Adrenal gland (tissue), 12 donors: ENCODE measurements around the gene NUDT3. TPM values are rescaled to one million over a fixed set of nuclear protein-coding genes. Genes with fewer than 3 reads are reported as not detected.

Experiments used
- DNase-seq, 7 donors: peaks; one replicate each; pipeline ENCODE4 v3.0.0-alpha.2; 2019 to 2020
- H3K27ac ChIP-seq, 5 donors: fragments of 200-600 bp; sonication (generic) in 4 of 5; 1 replicate in 3 of 5; 2 replicates in 2 of 5; pipeline versions ENCODE4 v1.5.1 to v1.8.0; 2016 to 2020; ENCODE audit warnings: mild to moderate bottlenecking in 1 of 5
- H3K27me3 ChIP-seq: fragments of 200-600 bp; 2 replicates; pipeline ENCODE4 v1.8.0; 2021
- H3K36me3 ChIP-seq, 2 donors: fragments of 200-600 bp; replicated peaks in 1 of 2; 1 replicate in 1 of 2; 2 replicates in 1 of 2; pipeline versions ENCODE4 v1.5.1 to v1.8.0; 2018 to 2022
- H3K4me1 ChIP-seq, 2 donors: fragments of 200-600 bp; replicated peaks in 1 of 2; 1 replicate in 1 of 2; 2 replicates in 1 of 2; pipeline versions ENCODE4 v1.5.1 to v1.8.0; 2018 to 2021
- H3K4me3 ChIP-seq, 4 donors: fragments of 200-600 bp; sonication (generic) in 3 of 4; one replicate each; pipeline ENCODE4 v1.5.1; 2016 to 2018
- H3K9me3 ChIP-seq, 3 donors: fragments of 200-600 bp; sonication (generic) in 1 of 3; replicated peaks in 1 of 3; 1 replicate in 2 of 3; 2 replicates in 1 of 3; pipeline versions ENCODE4 v1.5.1 to v1.8.0; 2016 to 2021
- CTCF ChIP-seq, 6 experiments: fragments of 450-650 bp in 4 of 6; fragments of 200-600 bp in 2 of 6; sonication (generic) in 1 of 6; IDR thresholded peaks; 1 replicate in 5 of 6; 2 replicates in 1 of 6; pipeline versions ENCODE4 v1.5.1 to v1.8.0; 2016 to 2021; ENCODE audit warnings: antibody characterized with exemption in 6 of 6, mild to moderate bottlenecking in 2 of 6, moderate library complexity in 1 of 6
- POLR2A ChIP-seq, 2 donors: fragments of 450-650 bp; IDR thresholded peaks; one replicate each; pipeline ENCODE4 v1.6.1; 2017; ENCODE audit warnings: antibody characterized with exemption in 2 of 2, mild to moderate bottlenecking in 2 of 2, moderate library complexity in 1 of 2
- WGBS, 4 donors: extraction: QIAGEN DNeasy Blood & Tissue Kit in 2 of 4; methylation state at CpG; one replicate each; pipeline versions ENCODE4 v1.1.5 to v1.1.7; 2013 to 2017; 5-methylcytosine and 5-hydroxymethylcytosine counted together
- intact Hi-C, 2 donors: fragments of 100-400 bp; cut with DNase I; formaldehyde crosslinking; loops; one replicate each; pipeline versions ENCODE4 v1.14.1 to v1.15.0; 2022 to 2023
- polyA plus RNA-seq, 3 donors: library from polyadenylated mRNA; stranded (reverse); fragments of 200-250 nt in 2 of 3; fragments of 350-450 nt in 1 of 3; fragmentation: Illumina TruSeq in 1 of 3; extraction: RNeasy Lipid Tissue Mini Kit (QIAGEN cat#74804) in 1 of 3; gene quantifications; one replicate each; pipeline ENCODE4 v1.2.3, GENCODE V29; 2013 to 2014
- total RNA-seq, 9 donors: library from RNA; depleted of rRNA in 4 of 9; stranded (reverse); fragments of >200 nt in 4 of 9; fragments of 120-200 nt in 1 of 9; fragmentation: NEBNext Ultra II Directional in 1 of 9; extraction: Animal tissue kit (Norgen Biotek cat#: 25700) in 1 of 9; gene quantifications; one replicate each; pipeline versions ENCODE4 v1.1.0 to v1.2.4, GENCODE V29; 2013 to 2023
- donor health status: healthy with polysubstance abuse.
- donor health status: Bipolar disorder and iron deficiency.
- donor health status: DM: yes; HTN: yes; CAD: no.
- donor health status: DM: no; HTN: no; CAD: no.
- donor health status: DM: no; HTN: no; CAD: no.
- donor health status: DM: yes; HTN: yes; CAD: no.

The NUDT3 gene
- total and polyA plus RNA-seq, 12 donors: 18.2 to 56.3 (median 40.9) TPM

GRCh38 chr6:34243901-34244884 lies 148.3 kb downstream of the NUDT3 start:
- Histone ChIP-seq H3K27me3 (no peaks in the 10 kb centered on the region), H3K4me1 (peaks cover 17 to 18% of the 10 kb centered on the region in 2 donors), H3K27ac (peak overlapping the region in 1 of 5 donors; percentile 52), H3K9me3 (no peaks in the 10 kb centered on the region), H3K4me3 (no peak overlapping the region), H3K36me3 (no peaks in the 10 kb centered on the region)
- 21 to 32% (median 30%) methylated on average over 8 to 19 of the region's 19 CpGs for WGBS, 4 donors
- TF ChIP-seq POLR2A (IDR thresholded peaks at IDR 0.05): no peak
- peak in 2 of 6 experiments; percentile 1 to 10 for TF ChIP-seq CTCF (IDR thresholded peaks at IDR 0.05)
- intact Hi-C loops: loop anchor here (5.0 kb wide), 2 partner anchors 47 to 173 kb away; no protein-coding TSS in a partner anchor
- DNase-seq: peak; percentile 77 to 91 (median 88)

GRCh38 chr6:34243131-34243771 lies 149.2 kb downstream of the NUDT3 start:
- intact Hi-C loops: loop anchor here (5.0 kb wide), 2 partner anchors 46 to 174 kb away; no protein-coding TSS in a partner anchor
- Histone ChIP-seq H3K4me3 (no peak overlapping the region), H3K9me3 (no peaks in the 10 kb centered on the region), H3K36me3 (no peaks in the 10 kb centered on the region), H3K27me3 (no peaks in the 10 kb centered on the region), H3K4me1 (peaks cover 15 to 18% of the 10 kb centered on the region in 2 donors), H3K27ac (no peak overlapping the region)
- WGBS, 4 donors: 49 to 67% (median 56%) methylated on average over 5 of the region's 5 CpGs
- DNase-seq: peak in 3 of 7 donors; percentile 11 to 21 (median 13)
- no peak for TF ChIP-seq POLR2A (IDR thresholded peaks at IDR 0.05)
- no peak for TF ChIP-seq CTCF (IDR thresholded peaks at IDR 0.05)

- 84 to 93% (median 90%) methylated on average over 5 to 7 of the region's 7 CpGs for WGBS, 4 donors
- Histone ChIP-seq H3K27ac (no peak overlapping the region), H3K9me3 (no peaks in the 10 kb centered on the region), H3K27me3 (no peaks in the 10 kb centered on the region), H3K36me3 (no peaks in the 10 kb centered on the region), H3K4me1 (peaks cover 16 to 19% of the 10 kb centered on the region in 2 donors), H3K4me3 (no peak overlapping the region)
- intact Hi-C loops: loop anchor here (5.0 kb wide), 2 partner anchors 45 to 175 kb away; no protein-coding TSS in a partner anchor
- TF ChIP-seq POLR2A (IDR thresholded peaks at IDR 0.05) (no peak), CTCF (IDR thresholded peaks at IDR 0.05) (no peak)
- peak in 3 of 7 donors; percentile 11 to 16 (median 12) for DNase-seq
These were observed 150.0 kb downstream of the NUDT3 start for GRCh38 chr6:34242252-34243130.
